Measurements from ENCODE around the gene PCLO. TPM values are rescaled to one million over a fixed set of nuclear protein-coding genes. Genes with fewer than 3 reads are reported as not detected.

Gene PCLO
- total RNA-seq, 1 experiment from 2014 or later, result 4.1 TPM

- intact Hi-C loops (cut with micrococcal nuclease; ENCODE audit: unreplicated experiment), result no loop called here
- H3K27me3 Mint-ChIP-seq (ENCODE audit: insufficient read depth, unreplicated experiment), result peaks cover 8% of the 10 kb centered on the region
- BruUV-seq (replicated peaks), result no TSS peak
- no peaks in the 10 kb centered on the region for H3K4me1 Mint-ChIP-seq (ENCODE audit: low read depth, unreplicated experiment)
- TF ChIP-seq CTCF (IDR thresholded peaks at IDR 0.05; ENCODE audit: insufficient read depth in 1 of 2, low read depth in 1 of 2, low read length in 1 of 2, severe bottlenecking in 1 of 2, unreplicated experiment in 1 of 2), result no peak
- no peak overlapping the region for H3K4me3 ChIP-seq (ENCODE audit: low read depth, low read length)
- H3K4me3 Mint-ChIP-seq (ENCODE audit: unreplicated experiment), result no peak overlapping the region
- ChIA-PET CTCF (no interaction called here), POLR2A (no interaction called here)
- H3K4me1 ChIP-seq, result no peaks in the 10 kb centered on the region
- no peaks in the 10 kb centered on the region for H3K27me3 ChIP-seq (replicated peaks; ENCODE audit: control insufficient read depth, insufficient read depth, low read length)
- DNase-seq, result no peak
- no peaks in the 10 kb centered on the region for H3K36me3 ChIP-seq (ENCODE audit: control insufficient read depth, insufficient read depth, low read length)
- no peaks in the 10 kb centered on the region for H3K9me3 Mint-ChIP-seq (ENCODE audit: unreplicated experiment)
- no peak overlapping the region for H3K27ac Mint-ChIP-seq (ENCODE audit: unreplicated experiment)
- no peaks in the 10 kb centered on the region for H3K9me3 ChIP-seq
- H3K36me3 Mint-ChIP-seq (ENCODE audit: insufficient read depth, unreplicated experiment), result no peaks in the 10 kb centered on the region
These were observed 42.0 kb upstream of the PCLO start for GRCh38 chr7:83204715-83205114.

GRCh38 chr7:83201355-83201754 is 38.7 kb upstream of the PCLO start:
- Mint-ChIP-seq H3K27ac (ENCODE audit: unreplicated experiment) (no peak overlapping the region), H3K9me3 (ENCODE audit: unreplicated experiment) (no peaks in the 10 kb centered on the region), H3K4me3 (ENCODE audit: unreplicated experiment) (no peak overlapping the region), H3K4me1 (ENCODE audit: low read depth, unreplicated experiment) (no peaks in the 10 kb centered on the region), H3K27me3 (ENCODE audit: insufficient read depth, unreplicated experiment) (peaks cover 4% of the 10 kb centered on the region), H3K36me3 (ENCODE audit: insufficient read depth, unreplicated experiment) (no peaks in the 10 kb centered on the region)
- no peak overlapping the region for H3K4me3 ChIP-seq (ENCODE audit: low read depth, low read length)
- CTCF ChIA-PET, result no interaction called here
- H3K36me3 ChIP-seq (ENCODE audit: control insufficient read depth, insufficient read depth, low read length), result no peaks in the 10 kb centered on the region
- intact Hi-C loops (cut with micrococcal nuclease; ENCODE audit: unreplicated experiment), result no loop called here
- BruUV-seq (replicated peaks), result no TSS peak
- peak in 1 of 2 experiments; percentile 30 for DNase-seq
- POLR2A ChIA-PET, result no interaction called here
- no peaks in the 10 kb centered on the region for H3K4me1 ChIP-seq
- H3K9me3 ChIP-seq, result no peaks in the 10 kb centered on the region
- TF ChIP-seq CTCF (IDR thresholded peaks at IDR 0.05; ENCODE audit: insufficient read depth in 1 of 2, low read depth in 1 of 2, low read length in 1 of 2, severe bottlenecking in 1 of 2, unreplicated experiment in 1 of 2), result no peak
- H3K27me3 ChIP-seq (replicated peaks; ENCODE audit: control insufficient read depth, insufficient read depth, low read length), result no peaks in the 10 kb centered on the region

GRCh38 chr7:83190659-83191389 is 28.1 kb upstream of the PCLO start:
- BruUV-seq (replicated peaks), result no TSS peak
- Mint-ChIP-seq H3K27me3 (ENCODE audit: insufficient read depth, unreplicated experiment) (peaks cover 3% of the 10 kb centered on the region), H3K4me3 (ENCODE audit: unreplicated experiment) (no peak overlapping the region), H3K36me3 (ENCODE audit: insufficient read depth, unreplicated experiment) (no peaks in the 10 kb centered on the region), H3K4me1 (ENCODE audit: low read depth, unreplicated experiment) (no peaks in the 10 kb centered on the region), H3K27ac (ENCODE audit: unreplicated experiment) (no peak overlapping the region), H3K9me3 (ENCODE audit: unreplicated experiment) (no peaks in the 10 kb centered on the region)
- no peaks in the 10 kb centered on the region for H3K27me3 ChIP-seq (replicated peaks; ENCODE audit: control insufficient read depth, insufficient read depth, low read length)
- intact Hi-C loops (cut with micrococcal nuclease; ENCODE audit: unreplicated experiment), result no loop called here
- no peaks in the 10 kb centered on the region for H3K4me1 ChIP-seq
- no peak for TF ChIP-seq CTCF (IDR thresholded peaks at IDR 0.05; ENCODE audit: insufficient read depth in 1 of 2, low read depth in 1 of 2, low read length in 1 of 2, severe bottlenecking in 1 of 2, unreplicated experiment in 1 of 2)
- H3K9me3 ChIP-seq, result no peaks in the 10 kb centered on the region
- CTCF ChIA-PET, result no interaction called here
- POLR2A ChIA-PET, result no interaction called here
- no peak overlapping the region for H3K4me3 ChIP-seq (ENCODE audit: low read depth, low read length)
- no peak for DNase-seq
- no peaks in the 10 kb centered on the region for H3K36me3 ChIP-seq (ENCODE audit: control insufficient read depth, insufficient read depth, low read length)

All from Caco-2 (cell line).